Umbilical cord (tissue), 2 donors: ENCODE results near the gene RAD51D. TPM values are rescaled to one million over a fixed set of nuclear protein-coding genes. Genes with fewer than 3 reads are reported as not detected.
A peak's percentile ranks its signal among the peaks of the same experiment; 100 is the strongest.
"Not testable (repeated sequence)": the region's sequence is repeated elsewhere in the genome, so short reads cannot be mapped to it uniquely, and the experiment has no call there.

Experiments
- DNase-seq: peaks from one replicate; pipeline ENCODE4 v3.0.0-alpha.2; 2015; ENCODE audit warnings: low spot score
- total RNA-seq: library from RNA; depleted of rRNA; stranded (reverse); fragments of >200 nt; gene quantifications from one replicate; pipeline ENCODE4 v1.2.3, GENCODE V29; 2014; ENCODE audit warnings: low replicate concordance; ENCODE audit not compliant: insufficient read depth

RAD51D gene
- total RNA-seq, 1 donor from 2014 or later, result 3.4 TPM

DNA sequence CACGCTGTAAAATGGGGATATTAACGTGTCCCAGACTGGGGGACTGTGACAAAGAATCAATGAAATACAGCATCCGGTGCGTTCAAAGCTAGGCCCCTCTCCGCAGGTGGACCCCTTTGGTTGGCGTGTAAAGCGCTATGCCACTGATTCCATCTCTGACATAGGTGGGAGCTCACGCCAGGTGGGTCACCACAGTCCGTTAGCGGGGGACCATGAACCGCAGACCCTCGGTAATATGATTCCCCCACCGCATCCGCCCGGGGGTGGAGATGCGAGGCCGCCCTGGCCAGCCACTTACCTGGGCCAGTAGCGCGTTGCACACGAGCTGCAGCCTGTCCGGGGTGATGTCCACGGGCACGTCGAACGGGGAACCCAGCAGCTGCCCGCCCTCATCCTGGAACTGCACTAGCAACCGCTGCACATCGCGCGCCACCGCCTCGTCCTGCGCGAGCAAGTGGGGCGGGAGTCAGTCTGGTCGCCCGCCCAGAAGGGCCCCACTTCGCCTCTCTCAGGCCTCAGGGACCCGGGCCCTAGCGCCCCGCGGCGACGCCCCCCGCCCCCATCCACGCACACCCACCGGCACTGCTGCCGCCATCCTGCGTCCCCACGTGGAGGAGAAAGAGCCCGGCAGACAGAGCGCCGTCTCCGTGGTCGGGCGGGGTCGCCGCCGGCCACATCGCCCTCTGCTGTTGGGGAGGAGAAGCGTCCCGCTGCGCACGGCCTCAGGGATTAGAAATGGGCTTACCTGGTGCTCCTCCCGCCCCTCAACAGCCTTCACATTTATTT is 22.2 kb upstream of the RAD51D start, which contains the start of gene NLE1:
Gene NLE1, minus strand, starts transcription at position 623 of the 786 bp plus-strand sequence. Its CDS starts 28 bp downstream, at position 595.
- DNase-seq, result peak; percentile 71

DNA sequence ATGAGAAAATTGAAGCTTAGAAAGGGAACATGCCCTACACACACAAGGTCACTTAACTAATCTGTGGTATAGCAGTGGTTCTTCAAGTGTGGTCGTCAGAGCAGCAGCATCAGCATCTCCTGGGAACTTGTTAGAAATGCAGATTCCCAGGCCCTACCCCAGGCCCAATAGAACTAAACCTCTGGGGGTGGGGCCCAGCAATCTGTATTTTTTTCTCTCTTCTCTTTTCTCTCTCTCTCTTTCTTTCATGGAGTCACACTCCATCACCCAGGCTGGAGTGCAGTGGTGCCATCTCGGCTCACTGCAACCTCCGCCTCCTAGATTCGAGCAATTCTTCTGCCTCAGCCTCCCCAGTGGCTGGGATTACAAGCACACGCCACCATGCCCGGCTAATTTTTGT is 18.6 kb upstream of the RAD51D start:
- no peak for DNase-seq

DNA sequence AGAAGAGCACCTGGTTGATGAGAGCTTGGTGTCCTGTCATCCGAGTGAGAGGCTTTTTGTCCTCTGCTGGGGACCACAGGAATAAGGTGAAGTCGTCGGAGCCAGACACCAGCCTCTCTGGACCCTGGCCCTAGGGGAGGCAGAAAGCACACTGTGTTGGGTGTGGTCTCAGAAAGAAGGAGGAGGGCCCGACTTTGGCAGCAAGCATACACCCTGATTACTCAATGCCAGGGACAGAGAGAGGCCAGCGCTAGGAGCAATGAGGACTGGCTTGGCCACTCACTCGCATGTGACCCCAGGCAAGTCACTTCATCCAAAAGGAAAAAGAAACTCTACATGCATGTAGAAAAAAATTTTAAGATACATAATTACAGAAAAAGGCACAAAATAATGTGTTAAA is 15.7 kb upstream of the RAD51D start:
- no peak for DNase-seq

DNA sequence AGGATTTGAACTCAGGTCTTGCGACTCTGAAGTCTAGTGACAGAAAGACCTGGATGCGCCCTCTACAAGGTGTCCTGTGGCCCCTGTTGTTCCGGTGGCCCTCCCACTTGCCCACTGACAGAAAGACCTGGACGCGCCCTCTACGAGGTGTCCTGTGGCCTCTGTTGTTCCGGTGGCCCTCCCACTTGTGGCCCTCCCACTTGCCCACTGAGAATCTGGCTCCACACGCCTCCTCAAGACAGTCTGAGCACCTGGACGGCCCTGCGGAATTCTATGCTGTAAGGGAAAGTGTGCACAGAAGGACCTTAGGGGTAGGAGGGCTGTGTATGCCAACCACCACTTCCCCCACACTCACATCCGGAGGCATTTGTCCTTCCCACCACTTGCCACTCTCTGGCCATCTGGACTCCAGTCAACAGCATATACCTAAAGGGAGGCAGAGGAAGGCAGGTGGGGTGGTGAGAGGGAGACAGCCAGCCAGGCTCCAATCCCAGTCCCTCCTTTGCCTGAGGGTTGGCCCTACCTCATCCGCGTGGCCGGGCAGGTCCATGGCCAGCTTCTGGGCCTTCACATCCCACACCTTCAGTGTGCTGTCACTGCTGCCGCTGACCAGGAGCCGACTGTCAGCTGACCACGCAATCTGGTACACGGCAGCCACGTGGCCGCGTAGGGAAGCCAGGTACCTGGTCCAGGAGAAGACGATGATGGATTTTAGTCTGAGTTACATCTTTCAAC is 13.3 kb upstream of the RAD51D start:
- no peak for DNase-seq

DNA sequence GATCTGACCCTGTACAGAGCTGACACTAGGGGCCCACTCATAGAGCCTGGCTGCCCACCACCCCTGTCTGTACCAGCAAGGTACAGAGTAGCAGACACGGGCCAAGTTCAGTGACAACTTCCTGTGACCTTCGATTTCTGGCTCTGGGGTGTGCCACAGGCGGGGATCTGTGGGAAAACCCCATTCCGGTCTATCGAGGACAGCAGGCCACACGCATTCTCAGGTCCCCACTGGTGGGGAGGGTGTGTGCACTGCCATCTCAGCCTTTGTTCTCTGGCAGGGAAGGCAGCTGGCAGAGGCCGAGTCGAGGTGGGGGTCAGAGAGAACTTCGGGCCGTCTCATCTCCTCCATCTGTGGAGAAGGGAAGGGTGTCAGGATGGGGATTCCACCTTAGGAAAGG is 12.4 kb upstream of the RAD51D start:
- DNase-seq, result no peak

DNA sequence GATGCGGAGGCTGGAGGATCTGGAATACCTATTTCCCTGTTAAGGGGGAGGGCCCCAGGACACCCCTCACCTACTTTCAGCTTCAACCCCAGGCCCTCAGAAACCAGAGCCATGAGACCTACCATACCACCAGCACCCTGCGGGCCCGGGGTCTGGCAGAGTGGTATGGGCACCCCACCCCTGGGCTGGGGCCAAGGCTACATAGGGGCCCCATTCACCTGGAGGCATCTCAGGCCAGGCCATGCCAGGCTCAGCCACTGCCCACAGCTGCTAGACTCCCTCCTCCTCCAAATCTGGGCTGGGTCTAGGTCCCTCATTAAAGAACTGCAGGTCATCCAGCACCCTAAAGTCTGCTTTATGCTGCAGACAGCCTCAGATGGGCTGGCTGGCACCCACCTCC is 10.7 kb upstream of the RAD51D start:
- no peak for DNase-seq

DNA sequence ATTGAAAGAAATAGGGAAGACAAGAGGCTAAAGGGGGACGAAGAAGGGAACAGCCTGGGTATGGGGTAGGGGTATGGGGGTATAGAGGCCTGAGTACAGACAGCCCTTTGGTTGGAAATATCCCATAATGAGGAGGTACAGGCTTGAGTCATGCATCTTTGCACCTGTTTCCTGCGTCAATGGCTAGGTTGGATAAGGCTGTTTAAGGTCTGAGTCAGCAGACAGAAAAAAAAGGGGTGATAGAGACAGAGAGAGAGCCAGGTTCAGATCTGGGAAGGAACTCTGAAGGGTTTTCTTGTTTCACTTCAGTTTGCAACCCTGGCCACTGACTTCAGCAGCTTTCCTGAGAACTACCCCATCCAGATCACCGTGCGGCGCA is 10.3 kb upstream of the RAD51D start:
- no peak for DNase-seq

DNA sequence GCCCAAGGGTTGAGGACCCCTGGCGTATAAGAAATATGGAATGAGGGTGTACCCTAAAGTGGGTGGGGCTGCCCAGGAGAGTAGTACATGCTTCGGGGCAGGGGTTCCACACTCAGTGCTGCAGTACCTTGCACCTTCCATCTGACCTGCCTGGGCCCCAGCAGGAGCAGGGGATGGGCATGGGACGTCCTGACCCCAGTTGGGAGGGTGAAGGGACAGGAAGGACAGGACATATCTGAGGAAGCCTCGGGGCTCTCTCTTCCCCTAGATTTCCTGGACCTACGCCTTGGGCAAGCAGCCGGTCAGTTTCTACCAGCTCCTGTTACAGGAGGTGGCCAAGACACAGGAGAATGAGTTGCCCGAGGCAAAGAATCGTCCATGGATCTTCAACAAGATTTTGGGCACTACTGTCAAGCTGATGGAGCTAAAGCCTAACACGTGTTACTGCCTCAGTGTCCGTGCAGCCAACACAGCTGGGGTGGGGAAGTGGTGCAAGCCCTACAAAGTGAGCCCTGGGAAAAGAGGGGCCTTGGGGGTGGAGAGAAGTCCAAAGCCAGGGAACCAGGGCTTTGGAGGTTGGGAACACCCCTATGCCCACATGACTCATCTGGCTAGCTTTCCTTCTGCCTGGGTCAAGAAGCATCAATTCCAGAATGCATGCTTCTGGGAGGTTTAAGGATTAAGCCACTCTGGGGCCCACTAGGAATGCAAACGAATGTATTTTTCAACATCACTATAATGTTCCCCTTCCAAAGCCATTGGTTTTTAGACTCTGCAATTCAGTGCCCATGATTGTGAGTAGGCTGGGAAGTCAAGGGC is 9.7 kb upstream of the RAD51D start:
- DNase-seq, result peak; percentile 76

DNA sequence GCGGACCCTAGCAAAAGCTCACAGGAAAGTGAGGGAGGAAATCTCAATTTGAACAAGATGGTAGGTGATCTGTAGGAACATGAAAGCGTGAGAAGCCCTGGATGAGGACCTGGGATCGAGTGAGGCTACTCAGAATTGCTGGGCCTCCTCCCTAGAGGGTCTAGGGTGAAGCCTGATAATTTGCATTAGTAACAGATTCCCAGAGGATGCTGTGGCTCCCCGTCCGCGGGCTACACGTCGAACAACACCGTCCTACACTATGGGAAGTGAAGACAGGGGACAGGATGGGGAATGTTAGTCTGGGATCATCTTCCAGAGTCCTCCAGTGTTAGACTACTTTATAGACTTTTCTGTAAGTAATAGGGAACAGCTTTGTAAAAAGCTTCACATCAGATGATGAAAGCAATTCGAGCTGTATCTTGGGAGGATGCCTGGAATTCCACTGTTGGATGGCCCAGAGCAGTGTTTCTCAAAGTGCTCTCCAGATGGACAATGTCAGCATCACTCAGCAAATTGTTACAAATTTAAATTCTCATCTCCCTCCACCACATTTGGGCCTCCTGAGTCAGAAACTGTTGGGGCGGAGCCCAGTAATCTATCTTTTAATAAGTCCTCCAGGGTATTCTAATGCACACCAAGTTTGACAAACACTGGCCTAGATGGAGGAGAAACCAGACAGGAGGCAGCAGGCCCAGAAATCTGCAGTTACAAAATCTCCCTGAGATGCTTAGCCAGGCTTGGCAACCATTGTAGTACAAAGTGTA is 8.3 kb upstream of the RAD51D start:
- DNase-seq, result peak; percentile 92

DNA sequence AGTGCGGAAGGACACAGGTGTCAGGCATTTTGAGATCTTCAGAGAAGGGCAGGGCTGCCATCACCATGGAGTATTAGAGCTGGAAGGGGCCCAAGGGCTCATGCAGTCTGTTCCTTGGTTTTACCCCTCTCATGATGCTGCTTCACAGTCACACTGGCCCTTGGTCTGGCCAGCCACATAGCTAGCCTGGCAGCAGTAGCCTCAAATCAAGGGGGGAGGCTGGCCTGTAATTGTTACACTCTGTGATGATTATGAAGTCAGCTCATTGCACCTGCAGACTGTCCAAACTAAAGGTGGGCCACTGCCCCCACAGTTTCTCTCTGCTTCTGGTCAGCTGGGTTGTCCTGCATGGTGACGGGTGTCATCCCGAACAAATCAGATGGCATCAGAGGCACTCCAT is 1.7 kb upstream of the RAD51D start, which contains the start of gene FNDC8:
Gene FNDC8, plus strand, starts transcription at position 301 of the 400 bp plus-strand sequence. Its CDS starts 79 bp downstream, at position 380.
- no peak for DNase-seq

DNA sequence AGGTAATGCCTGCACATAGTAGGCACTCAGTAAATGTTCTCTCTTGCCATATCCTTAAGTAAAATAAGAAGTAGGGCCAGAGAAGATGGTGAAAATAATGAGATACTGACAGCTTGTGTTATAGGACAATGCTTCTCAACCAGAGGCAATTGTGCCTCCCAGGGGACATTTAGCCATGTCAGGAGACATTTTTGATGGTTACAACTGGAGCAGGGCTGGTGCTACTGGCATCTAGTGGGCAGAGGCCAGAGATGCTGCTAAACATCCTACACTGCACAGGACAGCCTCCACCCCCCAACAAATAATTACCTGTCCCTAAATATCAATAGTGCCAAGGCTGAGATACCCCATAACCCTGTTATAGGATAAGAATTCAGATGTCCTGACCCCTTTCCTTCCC is 1.7 kb downstream of the RAD51D start:
- DNase-seq, result no peak

DNA sequence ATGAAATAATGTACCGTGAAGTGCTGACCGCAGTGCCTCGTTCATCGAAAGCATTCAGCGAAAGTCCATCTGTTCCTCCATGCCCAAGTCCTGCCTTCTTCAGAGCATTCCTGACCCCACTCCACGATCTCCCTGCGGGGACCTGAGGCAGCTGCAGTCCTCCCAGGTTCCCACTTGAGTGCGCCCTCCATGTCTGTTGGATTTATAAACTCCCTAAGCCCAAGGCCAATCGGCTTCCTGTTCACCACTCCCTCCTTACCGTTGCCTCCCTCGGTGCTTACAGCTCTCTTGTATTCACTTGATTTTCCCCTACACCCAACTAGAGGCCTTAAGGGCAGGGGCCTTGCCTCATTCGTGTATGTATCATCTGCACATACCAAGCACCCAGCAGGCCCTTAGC is 2.8 kb downstream of the RAD51D start:
- no peak for DNase-seq

DNA sequence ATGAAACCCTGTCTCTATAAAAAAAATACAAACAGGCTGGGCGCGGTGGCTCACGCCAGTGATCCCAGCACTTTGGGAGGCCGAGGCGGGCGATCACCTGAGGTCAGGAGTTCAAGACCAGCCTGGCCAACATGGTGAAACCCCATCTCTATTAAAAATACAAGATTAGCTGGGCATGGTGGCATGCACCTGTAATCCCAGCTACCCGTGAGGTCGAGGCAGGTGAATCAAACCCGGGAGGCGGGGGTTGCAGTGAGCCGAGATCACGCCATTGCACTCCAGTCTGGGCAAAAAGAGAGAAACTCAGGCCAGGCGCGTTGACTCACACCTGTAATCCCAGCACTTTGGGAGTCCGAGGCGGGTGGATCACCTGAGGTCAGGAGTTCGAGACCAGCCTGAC is 8.9 kb downstream of the RAD51D start:
- DNase-seq, result not testable (repeated sequence)

DNA sequence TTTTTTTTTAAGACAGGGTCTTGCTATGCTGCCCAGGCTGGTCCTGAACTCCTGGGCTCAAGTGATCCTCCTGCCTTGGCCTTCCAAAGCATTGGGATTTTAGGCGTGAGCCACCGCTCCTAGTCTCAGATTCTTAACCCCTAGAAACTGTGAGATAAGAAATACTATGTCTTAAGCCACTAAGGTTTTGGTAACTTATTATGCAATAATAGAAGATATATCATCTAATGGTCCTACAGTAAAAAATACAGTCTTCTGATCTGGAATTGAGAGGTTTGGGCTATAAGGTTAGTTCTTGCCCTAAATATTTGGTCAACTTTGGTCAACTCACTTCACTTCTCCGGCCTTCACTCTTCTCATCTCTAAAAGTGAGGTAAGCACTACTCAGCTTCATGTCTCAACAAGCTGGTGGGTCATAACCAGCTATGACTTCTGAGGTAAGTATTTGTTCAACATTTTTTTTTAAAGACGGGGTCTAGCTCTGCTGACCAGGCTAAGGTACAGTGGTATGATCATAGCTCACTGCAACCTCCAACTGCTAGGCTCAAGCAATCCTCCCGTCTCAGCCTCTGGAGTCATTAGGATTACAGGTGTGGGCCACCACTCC is 14.7 kb downstream of the RAD51D start:
- no peak for DNase-seq

DNA sequence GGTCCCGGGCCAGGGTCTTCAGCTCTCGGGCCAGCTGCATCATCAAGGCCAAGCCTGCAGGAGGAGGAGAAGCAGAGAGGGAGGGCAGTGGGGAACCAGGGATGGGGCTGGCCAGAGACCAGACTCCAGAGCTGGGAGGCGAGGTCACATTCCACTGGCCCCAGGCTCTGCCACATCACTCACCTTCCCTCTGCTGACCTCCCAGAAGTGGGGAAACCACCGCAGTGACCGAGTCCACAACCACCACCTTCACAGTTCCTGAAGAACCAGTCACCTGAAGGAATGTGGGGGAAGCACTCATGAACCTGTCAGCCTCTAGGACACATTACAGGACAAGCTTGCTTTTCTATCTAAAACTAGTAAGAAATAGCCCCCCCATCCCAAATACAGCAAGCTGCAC is 16.4 kb downstream of the RAD51D start:
- DNase-seq, result no peak

DNA sequence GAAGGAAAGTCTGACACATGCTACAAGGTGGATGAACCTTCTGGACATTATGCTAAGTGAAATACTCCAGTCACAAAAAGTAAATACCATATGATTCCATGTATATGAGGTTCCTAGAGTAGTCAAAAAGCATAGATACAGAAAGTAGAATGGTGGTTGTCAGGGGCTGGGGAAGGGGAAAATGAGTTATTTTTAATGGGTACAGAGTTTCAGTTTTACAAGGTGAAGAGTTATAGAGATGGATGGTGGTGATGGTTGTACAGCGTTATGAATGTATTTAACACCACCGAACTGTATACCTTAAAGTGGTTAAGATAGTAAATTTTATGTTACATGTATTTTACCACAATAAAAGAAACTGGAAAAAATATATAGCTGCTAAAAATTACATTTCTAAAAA is 17.9 kb downstream of the RAD51D start:
- no peak for DNase-seq

DNA sequence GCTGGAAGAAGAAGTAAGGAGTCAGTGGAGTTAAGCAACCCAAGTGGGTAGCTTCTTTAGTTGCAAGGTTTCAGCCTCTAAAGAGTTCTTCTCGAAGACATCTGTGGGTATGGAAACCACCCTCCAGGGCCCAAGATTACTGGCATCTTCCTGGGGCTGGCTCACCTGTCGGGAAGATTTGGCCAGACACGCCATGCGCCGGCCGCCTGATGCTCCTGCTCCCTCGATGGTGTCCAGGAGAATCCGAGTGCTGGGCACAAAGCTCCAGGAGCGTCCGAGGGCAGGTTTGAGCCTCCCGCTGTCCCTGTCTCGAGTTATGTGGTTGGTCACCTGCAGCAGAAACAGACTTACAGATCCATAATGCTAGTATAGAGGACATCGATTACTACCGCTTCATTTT is 18.6 kb downstream of the RAD51D start:
- DNase-seq, result no peak

DNA sequence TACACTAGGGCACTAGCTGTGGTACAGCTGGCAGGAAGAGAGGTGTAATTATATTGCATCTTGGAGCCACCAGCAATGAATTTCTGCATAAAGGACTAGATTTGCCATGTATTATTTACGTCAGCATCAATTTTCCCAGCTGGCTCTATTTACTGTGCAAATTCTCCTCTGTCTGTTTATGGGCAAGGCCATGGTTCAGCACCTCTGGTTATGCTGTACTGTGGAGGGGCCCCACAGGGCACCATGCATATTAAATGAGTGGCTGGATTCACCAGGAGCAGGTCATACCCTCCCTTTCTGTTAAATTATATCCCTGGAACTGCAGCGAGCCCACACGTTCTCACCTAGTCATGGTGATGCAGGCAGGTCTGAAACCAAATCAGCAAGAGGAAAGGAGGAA is 19.8 kb downstream of the RAD51D start:
- DNase-seq, result no peak

DNA sequence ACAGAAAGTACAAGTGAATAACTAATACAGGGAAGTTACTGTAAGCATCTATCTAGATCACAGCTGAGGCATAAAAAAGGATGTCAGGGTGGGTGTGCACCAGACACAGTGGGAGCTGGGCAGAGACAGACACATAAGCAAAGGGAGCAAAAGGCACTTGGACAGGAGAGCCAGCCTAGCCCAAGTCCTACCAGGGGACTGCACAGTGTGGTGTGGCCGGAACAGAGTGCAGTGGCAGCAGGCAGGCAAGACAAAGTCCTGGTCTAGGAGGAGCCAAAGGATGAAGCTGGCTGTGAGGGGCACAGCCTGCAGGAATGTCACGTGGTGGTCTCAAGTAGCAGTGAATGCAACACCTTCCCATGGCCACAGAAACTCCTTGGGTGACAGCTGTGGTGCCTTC is 21.9 kb downstream of the RAD51D start:
- no peak for DNase-seq

DNA sequence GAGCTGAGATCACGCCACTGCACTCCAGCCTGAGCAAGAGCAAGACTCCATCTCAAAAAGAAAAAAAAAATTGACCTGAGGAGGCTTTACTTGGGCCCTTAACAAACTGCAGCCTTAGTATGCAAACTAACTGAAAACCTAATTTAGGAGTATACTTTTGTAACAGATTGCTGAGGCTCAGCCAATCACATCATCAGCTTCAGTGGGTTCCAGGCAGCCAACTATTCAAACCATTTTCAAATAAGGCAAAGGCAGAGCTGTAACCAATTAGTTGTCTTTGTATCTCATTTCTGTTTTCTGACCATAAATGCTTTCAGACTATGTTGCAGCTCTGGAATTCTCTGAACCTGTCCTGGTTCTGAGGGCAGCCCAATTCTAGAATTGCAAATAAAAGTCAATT is 23.9 kb downstream of the RAD51D start:
- DNase-seq, result no peak

DNA sequence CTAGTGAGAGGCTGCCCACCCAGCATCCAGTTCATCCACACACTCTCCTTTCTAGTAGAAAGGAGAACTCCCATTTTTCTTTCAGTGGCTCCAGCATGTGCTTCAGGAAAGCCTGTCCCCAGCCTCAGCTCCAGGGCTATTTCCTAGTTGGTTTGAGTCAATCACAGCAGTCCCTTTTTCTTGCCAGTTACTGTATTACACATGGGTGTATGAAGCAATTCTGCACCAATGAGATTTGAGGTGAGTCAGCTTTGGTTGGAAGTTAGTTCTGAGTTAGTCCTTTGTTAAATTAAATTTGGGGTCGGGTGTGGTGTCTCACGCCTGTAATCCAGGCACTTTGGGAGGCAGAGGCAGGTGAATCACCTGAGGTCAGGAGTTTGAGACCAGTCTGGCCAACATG is 24.8 kb downstream of the RAD51D start:
- peak; percentile 9 for DNase-seq
